HFF-Myc (cell line): Measurements from ENCODE around the gene CLDN4.

ENCODE experiments used
- DNase-seq: peaks from one replicate; pipeline ENCODE4 v3.0.0-alpha.2; 2011; ENCODE audit warnings: low read depth; ENCODE audit errors: extremely low read depth
- H3K4me3 ChIP-seq: replicated peaks from 2 replicates; pipeline ENCODE4 v1.5.1; 2011; ENCODE audit warnings: low read depth, mild to moderate bottlenecking, control low read depth, low read length
- TF ChIP-seq, protein P1 (sequence below): IDR thresholded peaks from 2 replicates; pipeline ENCODE4 v1.5.1; 2012; ENCODE audit warnings: mild to moderate bottlenecking, low read depth, low read length, control low read depth; ENCODE audit errors: missing control alignments

Gene CLDN4

GRCh38 chr7:73870041-73870492, 39.3 kb downstream of the CLDN4 start:
- TF ChIP-seq, protein P1, sequence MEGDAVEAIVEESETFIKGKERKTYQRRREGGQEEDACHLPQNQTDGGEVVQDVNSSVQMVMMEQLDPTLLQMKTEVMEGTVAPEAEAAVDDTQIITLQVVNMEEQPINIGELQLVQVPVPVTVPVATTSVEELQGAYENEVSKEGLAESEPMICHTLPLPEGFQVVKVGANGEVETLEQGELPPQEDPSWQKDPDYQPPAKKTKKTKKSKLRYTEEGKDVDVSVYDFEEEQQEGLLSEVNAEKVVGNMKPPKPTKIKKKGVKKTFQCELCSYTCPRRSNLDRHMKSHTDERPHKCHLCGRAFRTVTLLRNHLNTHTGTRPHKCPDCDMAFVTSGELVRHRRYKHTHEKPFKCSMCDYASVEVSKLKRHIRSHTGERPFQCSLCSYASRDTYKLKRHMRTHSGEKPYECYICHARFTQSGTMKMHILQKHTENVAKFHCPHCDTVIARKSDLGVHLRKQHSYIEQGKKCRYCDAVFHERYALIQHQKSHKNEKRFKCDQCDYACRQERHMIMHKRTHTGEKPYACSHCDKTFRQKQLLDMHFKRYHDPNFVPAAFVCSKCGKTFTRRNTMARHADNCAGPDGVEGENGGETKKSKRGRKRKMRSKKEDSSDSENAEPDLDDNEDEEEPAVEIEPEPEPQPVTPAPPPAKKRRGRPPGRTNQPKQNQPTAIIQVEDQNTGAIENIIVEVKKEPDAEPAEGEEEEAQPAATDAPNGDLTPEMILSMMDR: no peak
- no peak overlapping the region for H3K4me3 ChIP-seq
- no peak for DNase-seq

DNA sequence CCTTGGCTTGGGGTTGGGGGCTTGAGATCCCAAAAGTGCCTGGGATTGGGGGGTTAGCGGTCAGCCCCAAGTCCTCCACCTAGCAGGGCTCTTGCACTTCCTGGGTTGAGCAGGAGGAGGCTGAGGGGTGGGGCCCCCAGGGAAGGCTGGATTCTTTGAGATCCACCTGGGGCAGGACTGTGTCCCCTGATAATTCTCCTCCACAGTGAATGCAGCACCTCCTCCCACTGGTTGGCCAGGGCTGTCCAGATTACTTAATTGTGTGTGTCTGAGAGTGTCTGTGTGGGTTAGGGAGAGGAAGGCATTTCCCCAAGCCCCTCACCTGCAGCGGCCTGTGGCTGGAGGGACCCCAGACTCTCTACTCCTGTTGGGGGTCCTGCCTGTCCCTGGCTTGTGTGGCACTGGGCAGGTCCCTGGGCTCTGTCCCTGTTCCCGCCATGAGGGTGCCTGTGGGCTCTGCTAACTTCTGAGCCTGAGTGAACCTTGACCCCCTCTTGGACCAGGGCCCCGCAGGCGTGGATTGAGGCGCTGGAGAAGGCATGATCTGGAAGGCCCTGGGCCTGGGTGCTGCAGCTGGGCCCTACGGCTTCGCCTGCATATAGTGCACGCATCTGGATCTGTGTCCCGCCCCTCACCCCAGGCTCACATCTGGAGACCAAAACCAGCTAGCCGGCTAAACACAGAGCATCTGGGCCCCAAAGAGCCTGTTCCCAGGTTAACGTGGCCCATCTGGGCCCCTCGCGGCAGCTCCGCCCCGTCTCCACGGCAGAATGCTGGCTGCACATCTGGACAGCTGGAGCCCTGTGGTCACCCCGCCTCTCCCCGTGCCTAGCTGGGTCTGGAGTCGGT, 40.6 kb downstream of the CLDN4 start:
- no peak overlapping the region for H3K4me3 ChIP-seq
- TF ChIP-seq, protein P1: no peak
- peak; percentile 65 for DNase-seq

DNA sequence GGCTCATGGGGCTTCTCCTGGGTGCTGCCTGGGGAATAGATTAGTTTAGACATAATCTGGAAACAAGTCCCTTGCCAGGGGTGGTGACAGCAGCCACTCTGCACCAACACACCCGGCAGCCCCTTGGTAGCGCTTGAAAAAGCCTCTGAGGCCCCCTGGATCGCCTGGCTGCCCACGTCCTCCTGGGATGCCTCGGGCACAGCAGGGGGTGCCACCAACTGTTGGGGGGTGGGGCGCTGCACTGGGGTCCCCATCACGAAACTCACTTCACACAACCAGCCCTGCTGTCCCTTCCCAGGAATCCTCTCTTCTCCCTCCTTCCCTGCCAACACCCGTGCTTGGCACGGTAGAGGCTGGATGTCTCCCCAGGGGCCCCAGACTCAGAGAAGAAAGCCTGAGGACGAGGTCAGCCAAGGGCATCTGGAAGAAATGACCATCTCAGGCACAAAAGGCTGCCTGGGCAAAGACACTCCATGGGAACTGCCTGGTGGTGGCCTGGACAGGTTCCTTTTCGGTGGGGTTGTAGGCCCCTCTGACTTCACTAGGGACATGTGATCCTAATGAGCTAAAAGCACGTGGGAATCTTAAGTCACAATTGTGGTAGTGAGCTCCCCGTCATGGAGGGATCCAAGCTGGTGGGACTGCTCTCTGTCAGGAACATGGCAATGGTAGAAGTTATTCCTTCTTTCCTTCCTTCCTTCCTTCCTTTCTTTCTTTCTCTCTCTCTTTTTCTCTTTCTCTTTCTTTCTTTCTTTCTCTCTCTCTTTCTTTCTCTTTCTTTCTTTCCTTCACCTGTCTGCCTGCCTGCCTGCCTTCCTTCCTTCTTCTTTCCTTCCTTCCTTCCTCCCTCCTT, 41.5 kb downstream of the CLDN4 start:
- TF ChIP-seq, protein P1: no peak
- no peak for DNase-seq

GRCh38 chr7:73876361-73876760, 45.6 kb downstream of the CLDN4 start:
- no peak overlapping the region for H3K4me3 ChIP-seq
- TF ChIP-seq, protein P1: no peak
- no peak for DNase-seq

More for the DNA sequence above, 41.5 kb downstream of the CLDN4 start:
- H3K4me3 ChIP-seq: no peak overlapping the region

DNA sequence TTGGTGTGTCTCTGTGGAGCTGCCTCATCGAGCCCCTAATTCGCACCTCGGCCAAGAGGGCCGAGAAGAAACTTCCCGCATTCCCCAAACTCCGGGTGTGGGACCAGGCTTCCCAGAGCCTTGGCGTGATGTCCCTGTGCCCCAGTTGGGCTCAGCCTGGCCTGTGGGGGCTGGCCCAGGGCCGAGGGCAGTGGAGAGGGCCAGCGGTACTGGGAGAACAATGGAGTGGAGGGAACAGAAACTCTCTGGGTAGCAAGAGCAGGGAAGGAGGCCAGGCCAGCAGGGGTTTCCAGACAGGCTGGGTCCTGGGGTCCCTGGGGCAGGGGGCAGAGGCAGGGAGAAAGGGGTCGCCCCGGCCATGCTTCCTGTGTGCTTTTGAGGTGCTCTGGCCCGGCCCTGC, 46.2 kb downstream of the CLDN4 start:
- TF ChIP-seq, protein P1: no peak
- no peak for DNase-seq
- no peak overlapping the region for H3K4me3 ChIP-seq

- TF ChIP-seq, protein P1: no peak
- no peak for DNase-seq
These were observed 49.3 kb downstream of the CLDN4 start for GRCh38 chr7:73879977-73880681.

More at GRCh38 chr7:73879977-73880681, 49.3 kb downstream of the CLDN4 start:
- H3K4me3 ChIP-seq: no peak overlapping the region
